Esophagus muscularis mucosa (tissue), 4 donors: ENCODE results near the gene ASAP2. TPM values are rescaled to one million over a fixed set of nuclear protein-coding genes. Genes with fewer than 3 reads are reported as not detected.
A peak's percentile ranks its signal among the peaks of the same experiment; 100 is the strongest.

Experiments used
- DNase-seq: peaks from one replicate; pipeline ENCODE4 v3.0.0-alpha.2; 2017; ENCODE audit errors: extremely low spot score
- H3K27ac ChIP-seq, 4 donors: fragments of 200-600 bp; sonication (generic); replicated peaks in 1 of 4; 1 replicate in 3 of 4; 2 replicates in 1 of 4; pipeline ENCODE4 v1.5.1; 2016 to 2019; ENCODE audit warnings: mild to moderate bottlenecking in 1 of 4
- H3K27me3 ChIP-seq, 4 donors: fragments of 200-600 bp; sonication (generic); one replicate each; pipeline versions ENCODE4 v1.5.1 to v1.6.0; 2016 to 2019
- H3K36me3 ChIP-seq, 4 donors: fragments of 200-600 bp; sonication (generic); one replicate each; pipeline ENCODE4 v1.5.1; 2016 to 2019
- H3K4me1 ChIP-seq, 4 donors: fragments of 200-600 bp; sonication (generic); one replicate each; pipeline ENCODE4 v1.5.1; 2016 to 2019
- H3K4me3 ChIP-seq, 4 donors: fragments of 200-600 bp; sonication (generic); 1 replicate in 2 of 4; 2 replicates in 2 of 4; pipeline ENCODE4 v1.5.1; 2016 to 2019; ENCODE audit warnings: mild to moderate bottlenecking in 4 of 4, moderate library complexity in 1 of 4
- H3K9me3 ChIP-seq, 4 donors: fragments of 200-600 bp; sonication (generic); 1 replicate in 3 of 4; 2 replicates in 1 of 4; pipeline ENCODE4 v1.5.1; 2016 to 2019
- CTCF ChIP-seq, 3 experiments: fragments of 200-600 bp in 2 of 3; fragments of 450-650 bp in 1 of 3; sonication (generic) in 2 of 3; IDR thresholded peaks; one replicate each; pipeline ENCODE4 v1.5.1; 2017 to 2019; ENCODE audit warnings: antibody characterized with exemption in 3 of 3, mild to moderate bottlenecking in 2 of 3, moderate library complexity in 1 of 3
- EP300 ChIP-seq: sonication (generic); formaldehyde crosslinking; IDR thresholded peaks from one replicate; pipeline ENCODE4 v1.6.1; 2017; ENCODE audit warnings: antibody characterized with exemption
- POLR2A ChIP-seq: fragments of 450-650 bp; IDR thresholded peaks from one replicate; pipeline ENCODE4 v1.6.1; 2017; ENCODE audit warnings: antibody characterized with exemption, moderate library complexity, mild to moderate bottlenecking, low read depth
- POLR2AphosphoS5 ChIP-seq, 2 donors: sonication (generic); formaldehyde crosslinking; IDR thresholded peaks; one replicate each; pipeline ENCODE4 v1.6.1; 2017; ENCODE audit warnings: antibody characterized with exemption in 2 of 2
- WGBS: methylation state at CpG from one replicate; pipeline ENCODE4 v1.1.5; 2018; 5-methylcytosine and 5-hydroxymethylcytosine counted together
- intact Hi-C: fragments of 100-400 bp; cut with DNase I; formaldehyde crosslinking; loops from one replicate; pipeline ENCODE4 v1.15.1; 2023
- total RNA-seq, 4 donors: library from RNA; depleted of rRNA; stranded (reverse); fragments of >200 nt; gene quantifications; one replicate each; pipeline versions ENCODE4 v1.1.0 to v1.2.1, GENCODE V29; 2016

Gene ASAP2
- total RNA-seq, 4 donors from 2014 or later, result 18.7 to 24.0 (median 21.3) TPM

- Histone ChIP-seq H3K4me1 (peaks cover 71 to 88% (median 79%) of the 10 kb centered on the region in 4 donors), H3K27me3 (no peaks in the 10 kb centered on the region), H3K36me3 (no peaks in the 10 kb centered on the region), H3K9me3 (no peaks in the 10 kb centered on the region), H3K4me3 (no peak overlapping the region), H3K27ac (peak overlapping the region in 1 of 4 donors; percentile 6)
- TF ChIP-seq POLR2AphosphoS5 (IDR thresholded peaks at IDR 0.05) (no peak), POLR2A (no peak), CTCF (IDR thresholded peaks at IDR 0.05) (no peak), EP300 (no peak)
- DNase-seq, result no peak
- intact Hi-C loops, result no loop called here
- WGBS, result 79% methylated on average over 10 of the region's 10 CpGs
Measured at GRCh38 chr2:9225806-9226205, 19.2 kb downstream of the ASAP2 start.

- intact Hi-C loops, result no loop called here
- 85% methylated on average over 12 of the region's 15 CpGs for WGBS
- H3K4me3 ChIP-seq, result no peak overlapping the region
Measured at GRCh38 chr2:9226458-9227380, 20.1 kb downstream of the ASAP2 start.

GRCh38 chr2:9228088-9228751 lies 21.6 kb downstream of the ASAP2 start:
- 85% methylated on average over 4 of the region's 4 CpGs for WGBS
- Histone ChIP-seq H3K27me3 (no peaks in the 10 kb centered on the region), H3K36me3 (no peaks in the 10 kb centered on the region), H3K9me3 (no peaks in the 10 kb centered on the region), H3K27ac (no peak overlapping the region), H3K4me3 (no peak overlapping the region), H3K4me1 (peaks cover 77 to 92% (median 86%) of the 10 kb centered on the region in 4 donors)
- intact Hi-C loops, result no loop called here
- no peak for DNase-seq
- TF ChIP-seq POLR2A (no peak), CTCF (IDR thresholded peaks at IDR 0.05) (no peak), POLR2AphosphoS5 (IDR thresholded peaks at IDR 0.05) (no peak), EP300 (no peak)

More at GRCh38 chr2:9226458-9227380, 20.1 kb downstream of the ASAP2 start:
- TF ChIP-seq POLR2AphosphoS5 (IDR thresholded peaks at IDR 0.05) (no peak), EP300 (no peak), POLR2A (no peak), CTCF (IDR thresholded peaks at IDR 0.05) (no peak)
- Histone ChIP-seq H3K4me1 (peaks cover 77 to 92% (median 85%) of the 10 kb centered on the region in 4 donors), H3K27me3 (no peaks in the 10 kb centered on the region), H3K9me3 (no peaks in the 10 kb centered on the region), H3K27ac (peak overlapping the region in 1 of 4 donors; percentile 14), H3K36me3 (no peaks in the 10 kb centered on the region)
- DNase-seq, result no peak

GRCh38 chr2:9228781-9229469 lies 22.3 kb downstream of the ASAP2 start:
- H3K36me3 ChIP-seq, result no peaks in the 10 kb centered on the region
- H3K4me3 ChIP-seq, result no peak overlapping the region
- WGBS, result 94% methylated on average over 14 of the region's 15 CpGs
- H3K27ac ChIP-seq, result no peak overlapping the region
- TF ChIP-seq EP300, result no peak
- no peak for TF ChIP-seq CTCF (IDR thresholded peaks at IDR 0.05)
- no peak for TF ChIP-seq POLR2AphosphoS5 (IDR thresholded peaks at IDR 0.05)
- TF ChIP-seq POLR2A, result no peak
- H3K9me3 ChIP-seq, result no peaks in the 10 kb centered on the region
- no peak for DNase-seq
- intact Hi-C loops, result no loop called here
- H3K27me3 ChIP-seq, result no peaks in the 10 kb centered on the region
- H3K4me1 ChIP-seq, result peaks cover 79 to 92% (median 86%) of the 10 kb centered on the region in 4 donors
